GM10266 (cell line): ENCODE data around the gene CD151.

ENCODE experiments used
- DNase-seq: peaks from one replicate; pipeline ENCODE4 v3.0.0; 2012; ENCODE audit errors: extremely low spot score
- CTCF ChIP-seq: IDR thresholded peaks from 2 replicates; pipeline ENCODE4 v1.5.1; 2012; ENCODE audit warnings: mild to moderate bottlenecking, low read depth; ENCODE audit not compliant: control insufficient read depth, insufficient read depth; ENCODE audit errors: missing control alignments

The CD151 gene

GRCh38 chr11:803770-804598, 28.8 kb upstream of the CD151 start:
- TF ChIP-seq CTCF: no peak
- no peak for DNase-seq

GRCh38 chr11:804599-804964, 28.2 kb upstream of the CD151 start:
- DNase-seq: no peak
- TF ChIP-seq CTCF: no peak

GRCh38 chr11:808427-809286, 24.1 kb upstream of the CD151 start:
- DNase-seq: no peak
- TF ChIP-seq CTCF: peak; percentile 6

GRCh38 chr11:809287-810039, 23.3 kb upstream of the CD151 start, which contains the start of gene RPLP2:
Gene RPLP2, plus strand, starts transcription at chr11:809967. Its CDS starts 268 bp downstream, at chr11:810235.
- peak; percentile 99 for DNase-seq
- TF ChIP-seq CTCF: no peak

- TF ChIP-seq CTCF: no peak
- no peak for DNase-seq
These were observed 22.6 kb upstream of the CD151 start for GRCh38 chr11:810040-810567.

- no peak for DNase-seq
- peak; percentile 21 for TF ChIP-seq CTCF
These were observed 21.1 kb upstream of the CD151 start for GRCh38 chr11:811446-812245.
